RKO (cell line): ENCODE data around the gene PTGES3L.
"Not testable (repeated sequence)": the region's sequence is repeated elsewhere in the genome, so short reads cannot be mapped to it uniquely, and the experiment has no call there.

Experiments
- DNase-seq: peaks from one replicate; pipeline ENCODE4 v3.0.0-alpha.2; 2016; ENCODE audit warnings: low spot score

The PTGES3L gene

GRCh38 chr17:43014020-43014648 lies 34.3 kb upstream of the PTGES3L start:
- no peak for DNase-seq

GRCh38 chr17:43013296-43013695 lies 33.4 kb upstream of the PTGES3L start:
- DNase-seq, result no peak

GRCh38 chr17:43011728-43012472 lies 32.0 kb upstream of the PTGES3L start:
- no peak for DNase-seq

- no peak for DNase-seq
Measured at GRCh38 chr17:43010667-43011308, 30.9 kb upstream of the PTGES3L start.

GRCh38 chr17:43006639-43007551 lies 27.0 kb upstream of the PTGES3L start, which contains the start of gene IFI35:
Gene IFI35, plus strand, starts transcription at chr17:43006784. Its CDS starts 164 bp downstream, at chr17:43006948.
- DNase-seq, result peak; percentile 90

- peak; percentile 91 for DNase-seq
Measured at GRCh38 chr17:43003542-43004172, 23.8 kb upstream of the PTGES3L start.

- DNase-seq, result not testable (repeated sequence)
Measured at GRCh38 chr17:43000894-43001293, 21.0 kb upstream of the PTGES3L start.

GRCh38 chr17:42999003-42999525 lies 19.2 kb upstream of the PTGES3L start:
- DNase-seq, result no peak

GRCh38 chr17:42997984-42998938 lies 18.4 kb upstream of the PTGES3L start, which contains the start of gene RPL27:
Gene RPL27, plus strand, starts transcription at chr17:42998419. Its CDS starts 332 bp downstream, at chr17:42998751.
- peak; percentile 100 for DNase-seq

GRCh38 chr17:42997390-42997983 lies 17.6 kb upstream of the PTGES3L start:
- peak; percentile 34 for DNase-seq

GRCh38 chr17:42993913-42994312 lies 14.0 kb upstream of the PTGES3L start:
- DNase-seq, result not testable (repeated sequence)

GRCh38 chr17:42992872-42993271 lies 13.0 kb upstream of the PTGES3L start:
- DNase-seq, result no peak

GRCh38 chr17:42991471-42991870 lies 11.6 kb upstream of the PTGES3L start:
- no peak for DNase-seq

- DNase-seq, result peak; percentile 49
Measured at GRCh38 chr17:42989726-42990652, 10.1 kb upstream of the PTGES3L start.

- no peak for DNase-seq
Measured at GRCh38 chr17:42989141-42989540, 9.3 kb upstream of the PTGES3L start.

GRCh38 chr17:42985225-42985624 lies 5.3 kb upstream of the PTGES3L start:
- DNase-seq, result no peak

- DNase-seq, result no peak
Measured at GRCh38 chr17:42982266-42982665, 2.4 kb upstream of the PTGES3L start.

GRCh38 chr17:42980766-42981397 lies 1.0 kb upstream of the PTGES3L start:
- DNase-seq, result peak; percentile 75
